SK-N-SH treated with all-trans-retinoic acid at 6 μM for 48 hours (cell line): Measurements from ENCODE around the gene NCAPG2.

Source experiments
- CSDC2 ChIP-seq: fragments of 250-450 bp; sonication (Bioruptor Pico); IDR thresholded peaks from 2 replicates; pipeline ENCODE4 v1.5.0; 2020; ENCODE audit warnings: mild to moderate bottlenecking, moderate library complexity
- ESRRG ChIP-seq: fragments of 250-450 bp; sonication (Bioruptor Pico); IDR thresholded peaks from 2 replicates; pipeline ENCODE4 v1.6.1; 2021; ENCODE audit warnings: mild to moderate bottlenecking
- ZC3H10 ChIP-seq: fragments of 250-450 bp; sonication (Bioruptor Pico); IDR thresholded peaks from 2 replicates; pipeline ENCODE4 v1.5.1; 2021; ENCODE audit warnings: mild to moderate bottlenecking, moderate library complexity
- ZFP3 ChIP-seq: fragments of 250-450 bp; sonication (Bioruptor Pico); IDR thresholded peaks from 2 replicates; pipeline ENCODE4 v1.5.0; 2020; ENCODE audit warnings: mild to moderate bottlenecking, moderate library complexity
- TF ChIP-seq, protein P1 (sequence below): fragments of 250-450 bp; sonication (Bioruptor Pico); IDR thresholded peaks from 2 replicates; pipeline ENCODE4 v1.8.0; 2020; ENCODE audit warnings: mild to moderate bottlenecking, moderate library complexity, borderline replicate concordance
- TF ChIP-seq, protein P2 (sequence below): fragments of 250-450 bp; sonication (Bioruptor Pico); IDR thresholded peaks from 2 replicates; pipeline ENCODE4 v1.5.1; 2021; ENCODE audit warnings: mild to moderate bottlenecking, moderate library complexity
- TF ChIP-seq, protein P3 (sequence below): fragments of 250-450 bp; sonication (Bioruptor Pico); IDR thresholded peaks from 2 replicates; pipeline ENCODE4 v1.5.0; 2020; ENCODE audit warnings: mild to moderate bottlenecking, moderate library complexity
- TF ChIP-seq, protein P4 (sequence below): fragments of 250-450 bp; sonication (Bioruptor Pico); IDR thresholded peaks from 2 replicates; pipeline ENCODE4 v1.8.0; 2021; ENCODE audit warnings: low read depth, mild to moderate bottlenecking, moderate library complexity, borderline replicate concordance

DNA sequence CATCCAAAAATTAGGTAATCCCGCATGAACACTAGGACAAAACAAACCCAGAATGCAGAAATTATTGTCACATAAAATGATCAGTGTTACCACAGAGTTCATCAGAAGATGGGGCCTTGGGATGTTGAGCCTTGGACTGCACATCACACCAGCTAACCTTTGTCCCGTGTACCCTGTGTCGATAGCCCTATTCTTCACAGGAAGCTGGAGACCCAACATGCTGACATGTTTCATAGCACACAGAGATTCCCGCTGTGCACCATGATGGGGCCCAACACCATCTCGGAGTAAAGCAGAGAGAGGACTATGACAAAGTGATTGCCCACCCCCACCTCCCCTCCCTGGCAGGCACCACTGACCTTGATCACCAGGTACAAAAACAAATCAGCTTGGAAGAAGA, 121.5 kb downstream of the NCAPG2 start:
- TF ChIP-seq, protein P1, sequence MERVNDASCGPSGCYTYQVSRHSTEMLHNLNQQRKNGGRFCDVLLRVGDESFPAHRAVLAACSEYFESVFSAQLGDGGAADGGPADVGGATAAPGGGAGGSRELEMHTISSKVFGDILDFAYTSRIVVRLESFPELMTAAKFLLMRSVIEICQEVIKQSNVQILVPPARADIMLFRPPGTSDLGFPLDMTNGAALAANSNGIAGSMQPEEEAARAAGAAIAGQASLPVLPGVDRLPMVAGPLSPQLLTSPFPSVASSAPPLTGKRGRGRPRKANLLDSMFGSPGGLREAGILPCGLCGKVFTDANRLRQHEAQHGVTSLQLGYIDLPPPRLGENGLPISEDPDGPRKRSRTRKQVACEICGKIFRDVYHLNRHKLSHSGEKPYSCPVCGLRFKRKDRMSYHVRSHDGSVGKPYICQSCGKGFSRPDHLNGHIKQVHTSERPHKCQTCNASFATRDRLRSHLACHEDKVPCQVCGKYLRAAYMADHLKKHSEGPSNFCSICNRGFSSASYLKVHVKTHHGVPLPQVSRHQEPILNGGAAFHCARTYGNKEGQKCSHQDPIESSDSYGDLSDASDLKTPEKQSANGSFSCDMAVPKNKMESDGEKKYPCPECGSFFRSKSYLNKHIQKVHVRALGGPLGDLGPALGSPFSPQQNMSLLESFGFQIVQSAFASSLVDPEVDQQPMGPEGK (CRISPR knock-in tag) = no peak
- TF ChIP-seq ZC3H10 (no peak), CSDC2 (CRISPR knock-in tag) (no peak), ZFP3 (no peak), ESRRG (CRISPR knock-in tag) (no peak)
- TF ChIP-seq, protein P2, sequence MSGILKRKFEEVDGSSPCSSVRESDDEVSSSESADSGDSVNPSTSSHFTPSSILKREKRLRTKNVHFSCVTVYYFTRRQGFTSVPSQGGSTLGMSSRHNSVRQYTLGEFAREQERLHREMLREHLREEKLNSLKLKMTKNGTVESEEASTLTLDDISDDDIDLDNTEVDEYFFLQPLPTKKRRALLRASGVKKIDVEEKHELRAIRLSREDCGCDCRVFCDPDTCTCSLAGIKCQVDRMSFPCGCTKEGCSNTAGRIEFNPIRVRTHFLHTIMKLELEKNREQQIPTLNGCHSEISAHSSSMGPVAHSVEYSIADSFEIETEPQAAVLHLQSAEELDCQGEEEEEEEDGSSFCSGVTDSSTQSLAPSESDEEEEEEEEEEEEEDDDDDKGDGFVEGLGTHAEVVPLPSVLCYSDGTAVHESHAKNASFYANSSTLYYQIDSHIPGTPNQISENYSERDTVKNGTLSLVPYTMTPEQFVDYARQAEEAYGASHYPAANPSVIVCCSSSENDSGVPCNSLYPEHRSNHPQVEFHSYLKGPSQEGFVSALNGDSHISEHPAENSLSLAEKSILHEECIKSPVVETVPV (CRISPR knock-in tag) = no peak
- TF ChIP-seq, protein P3, sequence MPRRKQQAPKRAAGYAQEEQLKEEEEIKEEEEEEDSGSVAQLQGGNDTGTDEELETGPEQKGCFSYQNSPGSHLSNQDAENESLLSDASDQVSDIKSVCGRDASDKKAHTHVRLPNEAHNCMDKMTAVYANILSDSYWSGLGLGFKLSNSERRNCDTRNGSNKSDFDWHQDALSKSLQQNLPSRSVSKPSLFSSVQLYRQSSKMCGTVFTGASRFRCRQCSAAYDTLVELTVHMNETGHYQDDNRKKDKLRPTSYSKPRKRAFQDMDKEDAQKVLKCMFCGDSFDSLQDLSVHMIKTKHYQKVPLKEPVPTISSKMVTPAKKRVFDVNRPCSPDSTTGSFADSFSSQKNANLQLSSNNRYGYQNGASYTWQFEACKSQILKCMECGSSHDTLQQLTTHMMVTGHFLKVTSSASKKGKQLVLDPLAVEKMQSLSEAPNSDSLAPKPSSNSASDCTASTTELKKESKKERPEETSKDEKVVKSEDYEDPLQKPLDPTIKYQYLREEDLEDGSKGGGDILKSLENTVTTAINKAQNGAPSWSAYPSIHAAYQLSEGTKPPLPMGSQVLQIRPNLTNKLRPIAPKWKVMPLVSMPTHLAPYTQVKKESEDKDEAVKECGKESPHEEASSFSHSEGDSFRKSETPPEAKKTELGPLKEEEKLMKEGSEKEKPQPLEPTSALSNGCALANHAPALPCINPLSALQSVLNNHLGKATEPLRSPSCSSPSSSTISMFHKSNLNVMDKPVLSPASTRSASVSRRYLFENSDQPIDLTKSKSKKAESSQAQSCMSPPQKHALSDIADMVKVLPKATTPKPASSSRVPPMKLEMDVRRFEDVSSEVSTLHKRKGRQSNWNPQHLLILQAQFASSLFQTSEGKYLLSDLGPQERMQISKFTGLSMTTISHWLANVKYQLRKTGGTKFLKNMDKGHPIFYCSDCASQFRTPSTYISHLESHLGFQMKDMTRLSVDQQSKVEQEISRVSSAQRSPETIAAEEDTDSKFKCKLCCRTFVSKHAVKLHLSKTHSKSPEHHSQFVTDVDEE (CRISPR knock-in tag) = no peak
- TF ChIP-seq, protein P4, sequence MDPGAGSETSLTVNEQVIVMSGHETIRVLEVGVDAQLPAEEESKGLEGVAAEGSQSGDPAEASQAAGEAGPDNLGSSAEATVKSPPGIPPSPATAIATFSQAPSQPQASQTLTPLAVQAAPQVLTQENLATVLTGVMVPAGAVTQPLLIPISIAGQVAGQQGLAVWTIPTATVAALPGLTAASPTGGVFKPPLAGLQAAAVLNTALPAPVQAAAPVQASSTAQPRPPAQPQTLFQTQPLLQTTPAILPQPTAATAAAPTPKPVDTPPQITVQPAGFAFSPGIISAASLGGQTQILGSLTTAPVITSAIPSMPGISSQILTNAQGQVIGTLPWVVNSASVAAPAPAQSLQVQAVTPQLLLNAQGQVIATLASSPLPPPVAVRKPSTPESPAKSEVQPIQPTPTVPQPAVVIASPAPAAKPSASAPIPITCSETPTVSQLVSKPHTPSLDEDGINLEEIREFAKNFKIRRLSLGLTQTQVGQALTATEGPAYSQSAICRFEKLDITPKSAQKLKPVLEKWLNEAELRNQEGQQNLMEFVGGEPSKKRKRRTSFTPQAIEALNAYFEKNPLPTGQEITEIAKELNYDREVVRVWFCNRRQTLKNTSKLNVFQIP = no peak
